ENCODE data around the gene DHCR7.

DNA sequence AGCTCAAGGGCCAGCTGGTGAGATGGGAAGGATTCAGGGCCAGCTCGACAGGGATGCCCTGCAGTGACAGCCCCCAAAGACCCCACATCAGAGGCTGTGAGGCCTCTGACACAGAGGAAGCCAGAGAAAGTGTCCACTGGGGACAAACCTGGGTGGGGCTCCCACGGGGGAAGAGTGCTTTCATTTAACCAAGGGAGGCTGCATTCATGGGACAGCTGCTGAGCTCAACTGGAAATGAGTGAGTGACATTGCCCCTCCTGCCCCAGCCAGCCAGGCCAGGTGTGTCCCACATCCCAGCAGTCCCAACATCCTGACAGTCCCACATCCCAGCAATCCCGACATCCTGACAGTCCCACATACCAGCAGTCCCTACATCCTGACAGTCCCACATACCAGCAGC lies 61.0 kb downstream of the DHCR7 start:
- TF ChIP-seq, protein P1, sequence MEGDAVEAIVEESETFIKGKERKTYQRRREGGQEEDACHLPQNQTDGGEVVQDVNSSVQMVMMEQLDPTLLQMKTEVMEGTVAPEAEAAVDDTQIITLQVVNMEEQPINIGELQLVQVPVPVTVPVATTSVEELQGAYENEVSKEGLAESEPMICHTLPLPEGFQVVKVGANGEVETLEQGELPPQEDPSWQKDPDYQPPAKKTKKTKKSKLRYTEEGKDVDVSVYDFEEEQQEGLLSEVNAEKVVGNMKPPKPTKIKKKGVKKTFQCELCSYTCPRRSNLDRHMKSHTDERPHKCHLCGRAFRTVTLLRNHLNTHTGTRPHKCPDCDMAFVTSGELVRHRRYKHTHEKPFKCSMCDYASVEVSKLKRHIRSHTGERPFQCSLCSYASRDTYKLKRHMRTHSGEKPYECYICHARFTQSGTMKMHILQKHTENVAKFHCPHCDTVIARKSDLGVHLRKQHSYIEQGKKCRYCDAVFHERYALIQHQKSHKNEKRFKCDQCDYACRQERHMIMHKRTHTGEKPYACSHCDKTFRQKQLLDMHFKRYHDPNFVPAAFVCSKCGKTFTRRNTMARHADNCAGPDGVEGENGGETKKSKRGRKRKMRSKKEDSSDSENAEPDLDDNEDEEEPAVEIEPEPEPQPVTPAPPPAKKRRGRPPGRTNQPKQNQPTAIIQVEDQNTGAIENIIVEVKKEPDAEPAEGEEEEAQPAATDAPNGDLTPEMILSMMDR (IDR thresholded peaks at IDR 0.05; ENCODE audit: insufficient read depth, low read length, poor library complexity, severe bottlenecking) = no peak
- no peak for TF ChIP-seq EZH2phosphoT487 (conservative IDR thresholded peaks at IDR 0.05; ENCODE audit: low read length)

All from SU-DHL-6 (cell line).